Activated T-cell treated with anti-CD3 and anti-CD28 coated beads, Interleukin-2, amount 50 U/mL, for 24 hours (primary cell): ENCODE measurements around the gene SPAG5.
A peak's percentile ranks its signal among the peaks of the same experiment; 100 is the strongest.

Experiments used
- DNase-seq: peaks from one replicate; pipeline ENCODE4 v3.0.0-alpha.2; 2020
- H3K27ac Mint-ChIP-seq: 2 replicates; pipeline ENCODE4 v1.8.0; 2020; ENCODE audit warnings: mild to moderate bottlenecking, mixed read lengths
- H3K27me3 Mint-ChIP-seq: 2 replicates; pipeline ENCODE4 v1.8.0; 2020; ENCODE audit warnings: mixed read lengths
- H3K36me3 Mint-ChIP-seq: 2 replicates; pipeline ENCODE4 v1.8.0; 2020; ENCODE audit warnings: low read depth, mixed read lengths
- H3K4me1 Mint-ChIP-seq: 2 replicates; pipeline ENCODE4 v1.8.0; 2020; ENCODE audit warnings: low read depth, mixed read lengths
- H3K4me3 Mint-ChIP-seq: 2 replicates; pipeline ENCODE4 v1.8.0; 2020; ENCODE audit warnings: mild to moderate bottlenecking, moderate library complexity, mixed read lengths
- H3K9me3 Mint-ChIP-seq: 2 replicates; pipeline ENCODE4 v1.8.0; 2020; ENCODE audit warnings: mixed read lengths

The SPAG5 gene

DNA sequence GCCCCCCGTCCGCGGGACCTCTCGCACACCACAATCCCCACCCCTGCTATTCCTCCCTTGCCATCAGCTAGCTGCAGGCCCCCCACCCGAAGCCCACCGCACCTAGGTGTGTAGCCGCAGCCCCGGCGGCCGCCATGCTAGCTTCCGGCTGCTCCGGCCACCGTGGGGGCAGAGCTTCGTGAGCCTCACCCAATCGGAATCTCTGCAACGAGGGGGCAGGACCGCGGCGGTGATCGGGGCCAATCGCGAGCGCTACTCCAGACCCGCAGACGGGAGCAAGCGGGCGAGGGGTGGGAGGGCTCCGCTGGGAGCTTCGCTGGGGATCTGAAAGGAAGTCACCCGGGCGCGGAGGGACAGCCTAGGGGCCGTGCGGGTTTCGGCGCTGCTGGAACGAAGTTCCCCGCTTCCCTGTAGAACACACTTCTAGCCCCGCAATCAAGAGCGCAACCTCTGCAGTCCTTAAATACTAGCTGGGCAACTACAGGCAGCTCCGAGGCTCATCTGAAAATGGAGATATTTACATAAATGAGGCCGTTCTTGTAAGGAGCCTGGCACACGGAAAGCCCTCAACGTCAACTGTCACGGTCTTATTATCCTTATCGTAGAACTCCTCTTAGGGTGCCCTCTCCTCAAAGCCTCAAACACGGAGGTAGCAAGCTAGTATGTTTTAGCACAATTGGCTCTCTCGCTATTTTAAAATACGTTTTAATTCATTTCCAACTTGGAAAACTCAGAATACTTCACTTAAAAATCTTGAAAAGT lies 27.3 kb downstream of the SPAG5 start, which contains the start of gene PIGS:
PIGS (minus strand) TSS at position 164 of the 762 bp plus-strand sequence; CDS start at position 136, 28 bp downstream.
- Mint-ChIP-seq H3K4me1 (peaks cover 53% of the 10 kb centered on the region), H3K27ac (peak within 1 kb of the TSS; percentile 97)

DNA sequence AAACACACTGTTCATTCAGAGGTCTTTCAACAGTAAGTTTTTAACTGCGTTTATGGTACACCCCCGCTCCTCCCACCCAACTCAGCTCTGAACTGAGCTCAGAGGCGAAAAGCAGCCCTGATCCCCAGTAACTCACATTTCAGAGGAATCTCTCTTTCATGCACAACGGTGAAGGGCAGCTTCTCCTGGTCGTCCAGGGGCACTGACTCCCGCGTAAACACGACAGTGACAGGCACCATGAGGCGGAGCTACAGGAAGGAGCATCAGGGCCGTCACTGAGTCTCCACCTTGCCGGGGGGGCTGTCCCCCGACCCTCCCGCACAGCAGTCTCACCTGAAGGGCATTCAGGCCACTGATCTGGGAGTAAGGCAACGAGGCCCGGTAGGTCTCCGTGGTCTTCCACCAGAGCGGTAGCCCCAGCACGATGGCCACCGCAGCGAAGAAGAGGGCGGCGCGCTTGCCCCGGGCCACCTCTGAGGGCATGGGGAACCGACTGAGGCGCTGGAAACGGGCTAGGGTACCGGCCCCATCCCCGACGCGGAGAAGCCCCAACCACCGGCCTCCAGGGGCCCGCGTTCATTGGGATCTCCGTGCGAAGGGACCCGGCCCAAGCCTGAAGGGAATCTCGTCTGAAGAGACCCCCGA lies 28.0 kb downstream of the SPAG5 start:
- DNase-seq, result peak; percentile 70
- Mint-ChIP-seq H3K4me1 (peaks cover 48% of the 10 kb centered on the region), H3K36me3 (peaks cover 64% of the 10 kb centered on the region), H3K27ac (peak overlapping the region; percentile 97), H3K4me3 (peak overlapping the region; percentile 95), H3K27me3 (no peaks in the 10 kb centered on the region), H3K9me3 (no peaks in the 10 kb centered on the region)

More for the DNA sequence above, 27.3 kb downstream of the SPAG5 start, which contains the start of gene PIGS:
- DNase-seq, result peak; percentile 94
- Mint-ChIP-seq H3K27me3 (no peaks in the 10 kb centered on the region), H3K4me3 (peak within 1 kb of the TSS; percentile 95), H3K9me3 (no peaks in the 10 kb centered on the region), H3K36me3 (peaks cover 66% of the 10 kb centered on the region)

DNA sequence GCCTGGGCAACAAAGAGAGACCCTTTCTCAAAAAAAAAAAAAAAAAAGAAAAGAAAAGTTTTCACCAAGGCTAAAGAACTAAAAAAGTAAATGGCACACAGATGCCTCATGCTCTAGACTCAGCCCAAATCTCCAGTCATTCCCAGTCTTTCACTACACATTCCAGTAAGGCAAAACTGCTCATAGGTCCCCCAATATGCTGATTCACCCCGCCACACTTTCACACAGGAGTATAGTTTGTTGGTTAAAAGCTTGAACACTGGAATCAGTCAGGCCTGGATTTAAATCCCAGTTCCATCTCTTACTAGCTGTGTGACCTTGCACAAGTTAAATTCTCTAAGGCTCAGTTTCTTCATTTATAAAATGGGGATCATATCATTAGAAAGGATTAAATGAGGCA lies 29.4 kb downstream of the SPAG5 start:
- H3K27me3 Mint-ChIP-seq, result no peaks in the 10 kb centered on the region
- no peak for DNase-seq
- H3K36me3 Mint-ChIP-seq, result peaks cover 66% of the 10 kb centered on the region
- H3K4me3 Mint-ChIP-seq, result peak overlapping the region; percentile 95
- no peaks in the 10 kb centered on the region for H3K9me3 Mint-ChIP-seq
- peaks cover 54% of the 10 kb centered on the region for H3K4me1 Mint-ChIP-seq
- H3K27ac Mint-ChIP-seq, result peak overlapping the region; percentile 74

DNA sequence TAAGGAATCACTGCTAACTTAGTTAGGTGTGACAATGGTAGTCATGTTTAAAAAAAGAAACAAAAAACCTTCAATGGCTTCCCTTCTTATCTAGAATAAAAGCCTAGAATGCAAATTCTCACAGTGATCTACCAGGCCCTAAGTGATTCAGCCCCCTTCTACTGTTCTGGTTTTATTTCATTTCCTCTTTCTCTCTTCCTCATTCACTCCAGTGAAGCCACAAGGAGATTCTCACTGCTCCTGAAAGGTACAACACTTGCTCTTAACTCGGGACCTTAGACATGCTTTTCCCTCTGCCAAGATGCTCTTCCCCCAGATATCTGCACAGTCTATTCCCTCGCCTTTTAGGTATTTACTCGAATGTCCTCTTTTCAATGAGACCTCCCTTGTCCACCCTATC lies 31.2 kb downstream of the SPAG5 start:
- Mint-ChIP-seq H3K4me1 (peaks cover 50% of the 10 kb centered on the region), H3K4me3 (no peak overlapping the region), H3K36me3 (peaks cover 72% of the 10 kb centered on the region)

DNA sequence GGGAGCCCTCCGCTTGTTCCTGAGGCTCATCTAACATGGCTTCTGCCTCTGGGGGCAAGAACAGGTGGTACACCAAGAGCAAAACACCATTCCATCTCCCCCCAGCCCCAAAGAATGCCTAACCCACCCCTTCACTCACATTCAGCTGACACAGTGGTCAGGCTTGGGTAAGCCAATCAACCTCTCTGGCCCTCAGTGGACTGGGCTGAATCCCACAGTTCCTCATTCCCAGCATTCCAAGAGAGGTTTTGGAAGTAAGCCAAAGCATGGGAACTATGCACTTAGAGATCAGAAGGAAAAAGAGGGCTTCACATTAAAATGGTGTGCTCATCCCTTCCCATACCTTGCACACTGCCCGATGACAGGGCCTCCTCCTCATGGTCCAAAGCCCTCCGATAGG lies 35.4 kb downstream of the SPAG5 start:
- Mint-ChIP-seq H3K27ac (no peak overlapping the region), H3K9me3 (no peaks in the 10 kb centered on the region), H3K4me3 (no peak overlapping the region), H3K4me1 (peaks cover 23% of the 10 kb centered on the region), H3K27me3 (no peaks in the 10 kb centered on the region), H3K36me3 (peaks cover 75% of the 10 kb centered on the region)
- no peak for DNase-seq

More for the DNA sequence above, 31.2 kb downstream of the SPAG5 start:
- no peaks in the 10 kb centered on the region for H3K27me3 Mint-ChIP-seq
- no peak for DNase-seq
- H3K27ac Mint-ChIP-seq, result peak overlapping the region; percentile 59
- no peaks in the 10 kb centered on the region for H3K9me3 Mint-ChIP-seq

DNA sequence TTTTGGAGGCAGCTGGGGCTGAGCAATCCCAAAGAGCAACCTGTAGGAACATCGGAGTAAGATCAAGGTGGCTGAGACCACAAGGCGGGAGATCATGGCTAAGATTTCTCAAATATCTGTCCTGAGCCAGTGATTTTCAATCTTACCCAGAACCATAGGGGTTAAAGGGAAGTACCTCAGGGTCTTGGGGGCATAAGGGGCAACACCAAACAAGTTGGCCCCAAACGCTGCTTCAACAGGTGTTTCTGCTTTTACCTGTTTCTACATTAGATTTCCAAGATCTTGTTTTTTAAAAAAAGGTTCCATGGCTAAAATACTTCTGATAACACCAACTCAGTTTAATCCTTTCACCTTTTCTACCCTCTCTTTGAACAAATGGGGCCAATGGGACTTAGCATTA lies 43.8 kb downstream of the SPAG5 start:
- Mint-ChIP-seq H3K9me3 (no peaks in the 10 kb centered on the region), H3K27ac (no peak overlapping the region), H3K4me3 (no peak overlapping the region), H3K36me3 (peaks cover 75% of the 10 kb centered on the region), H3K27me3 (no peaks in the 10 kb centered on the region), H3K4me1 (peaks cover 34% of the 10 kb centered on the region)
- DNase-seq, result no peak

DNA sequence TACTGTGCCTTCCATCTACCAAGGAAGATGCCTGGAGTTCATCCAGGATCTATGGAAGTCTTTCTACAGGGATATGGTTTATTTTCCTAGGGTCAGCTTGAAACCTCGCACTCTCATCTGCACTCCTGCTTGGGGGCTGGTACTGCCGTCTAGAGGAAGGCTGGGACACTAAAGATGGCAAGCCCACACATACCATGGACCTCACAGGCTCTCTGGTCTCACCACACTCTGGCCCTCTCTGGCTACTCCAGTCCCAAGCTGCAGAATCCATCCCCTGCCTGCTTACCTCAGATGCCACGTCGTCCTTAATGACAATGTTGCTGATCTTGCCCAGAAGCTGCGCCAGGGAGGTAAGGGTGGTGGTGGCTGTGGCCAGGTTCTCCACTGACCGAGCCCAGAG lies 44.3 kb downstream of the SPAG5 start:
- peaks cover 71% of the 10 kb centered on the region for H3K36me3 Mint-ChIP-seq
- peaks cover 38% of the 10 kb centered on the region for H3K4me1 Mint-ChIP-seq
- no peak overlapping the region for H3K27ac Mint-ChIP-seq
- no peaks in the 10 kb centered on the region for H3K27me3 Mint-ChIP-seq
- DNase-seq, result no peak
- H3K9me3 Mint-ChIP-seq, result no peaks in the 10 kb centered on the region
- no peak overlapping the region for H3K4me3 Mint-ChIP-seq

DNA sequence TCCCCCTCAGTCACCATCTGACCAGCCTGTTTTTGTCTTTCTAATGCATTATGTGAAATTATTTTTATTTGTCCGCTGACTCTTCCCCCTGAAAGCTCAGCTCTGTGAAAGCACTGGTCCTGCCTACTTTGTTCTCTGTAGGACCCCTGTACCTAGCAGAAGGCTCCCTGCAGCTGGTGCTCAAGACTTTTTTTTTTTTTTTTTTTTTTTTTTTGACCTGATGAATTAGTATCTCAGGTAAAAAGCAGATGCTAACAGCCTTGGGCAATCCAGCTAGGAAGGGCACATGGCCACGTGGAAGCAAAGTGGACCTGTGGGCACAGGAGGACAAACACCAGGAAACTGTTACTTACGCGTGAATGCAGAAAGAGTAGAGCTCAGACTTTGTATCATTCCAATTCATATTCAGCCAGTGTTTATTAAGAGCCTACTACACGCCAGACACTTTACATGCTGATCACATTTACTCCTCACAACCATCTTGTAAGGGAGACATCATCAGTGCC lies 45.8 kb downstream of the SPAG5 start:
- Mint-ChIP-seq H3K4me3 (peak overlapping the region; percentile 88), H3K4me1 (peaks cover 53% of the 10 kb centered on the region), H3K27ac (peak overlapping the region; percentile 70), H3K9me3 (no peaks in the 10 kb centered on the region), H3K36me3 (peaks cover 59% of the 10 kb centered on the region), H3K27me3 (no peaks in the 10 kb centered on the region)
- DNase-seq, result no peak

DNA sequence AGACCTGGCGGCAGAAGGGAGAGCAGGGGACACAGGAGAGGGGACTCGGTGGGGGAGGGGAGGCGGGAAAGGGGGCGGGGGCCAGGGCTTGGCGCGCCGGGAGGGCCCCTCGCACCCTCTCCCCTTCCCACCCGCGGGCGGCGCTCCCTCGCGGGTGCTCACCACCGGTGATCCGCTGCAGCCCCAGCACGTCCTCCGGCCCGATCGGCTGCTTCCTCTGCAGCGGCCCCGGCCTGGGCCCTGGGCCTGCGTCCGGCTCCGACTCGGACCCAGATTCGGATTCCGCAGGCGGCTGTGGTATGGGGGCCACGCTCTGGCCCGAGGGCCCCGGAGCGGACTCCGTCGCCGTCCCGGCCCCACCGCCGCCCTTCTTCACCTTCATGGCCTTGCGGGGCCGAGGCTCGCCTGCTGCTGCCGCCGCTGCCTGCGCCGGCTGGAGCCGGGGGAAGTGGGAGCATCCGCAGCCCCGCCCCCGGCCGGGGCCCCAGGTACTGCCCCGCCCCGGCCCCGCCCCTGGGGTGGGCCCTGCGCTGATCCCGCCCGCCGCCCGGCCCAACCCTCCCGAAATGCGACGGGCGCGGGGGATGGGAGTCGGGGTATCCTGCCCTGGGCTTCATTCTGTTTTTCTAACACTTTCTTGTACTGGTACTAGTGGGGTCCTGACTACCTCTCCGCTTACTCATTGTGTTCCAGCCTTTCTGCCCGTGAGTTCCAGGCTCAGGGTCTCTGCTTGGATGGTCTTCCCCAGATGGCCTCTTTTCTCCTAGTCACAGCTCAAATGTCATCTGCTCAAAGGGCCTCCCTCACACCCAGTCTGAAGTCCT lies 46.4 kb downstream of the SPAG5 start, which contains the start of gene UNC119:
UNC119 (minus strand) TSS at position 449 of the 824 bp plus-strand sequence; CDS start at position 382, 67 bp downstream.
- peak within 1 kb of the TSS; percentile 84 for H3K27ac Mint-ChIP-seq
- peaks cover 57% of the 10 kb centered on the region for H3K36me3 Mint-ChIP-seq
- peaks cover 56% of the 10 kb centered on the region for H3K4me1 Mint-ChIP-seq

DNA sequence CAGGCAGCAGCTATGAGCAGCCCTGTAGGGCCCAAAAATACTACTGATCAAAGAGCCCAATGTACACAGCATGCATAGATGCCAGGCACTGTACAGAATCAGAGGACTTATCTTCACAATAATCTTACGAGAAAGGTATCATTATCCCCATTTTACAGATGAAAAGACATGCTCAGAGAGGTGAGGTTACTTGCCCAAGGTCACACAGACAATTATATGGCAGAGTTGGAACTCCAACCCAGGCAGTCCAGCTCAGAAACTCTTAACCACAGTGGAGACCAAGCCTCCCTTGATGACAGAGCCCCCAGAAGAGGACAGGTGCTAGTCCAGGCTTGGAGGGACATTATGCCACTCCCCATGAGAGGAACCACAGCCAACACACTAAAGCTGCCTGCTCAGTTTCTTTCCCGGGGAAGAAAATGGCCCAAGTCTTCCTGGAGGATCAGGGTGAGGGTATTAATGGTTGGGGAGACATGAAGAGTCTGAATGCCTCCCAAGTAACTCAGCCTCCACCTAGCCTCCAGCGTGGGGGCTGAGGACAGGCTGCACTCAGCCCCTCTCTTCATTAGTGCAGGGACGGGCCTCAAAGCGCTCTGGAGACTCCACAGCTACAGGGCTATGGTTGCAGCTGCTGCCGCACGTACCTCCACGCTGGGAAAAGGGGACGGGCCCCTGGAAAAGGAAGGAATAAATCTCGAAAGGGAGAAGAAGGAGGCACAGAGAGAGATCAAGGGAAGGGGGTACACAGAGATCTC lies 47.2 kb downstream of the SPAG5 start:
- peaks cover 52% of the 10 kb centered on the region for H3K4me1 Mint-ChIP-seq
- H3K27ac Mint-ChIP-seq, result peak overlapping the region; percentile 84
- DNase-seq, result peak; percentile 44
- H3K36me3 Mint-ChIP-seq, result peaks cover 56% of the 10 kb centered on the region
- no peaks in the 10 kb centered on the region for H3K27me3 Mint-ChIP-seq
- peak overlapping the region; percentile 88 for H3K4me3 Mint-ChIP-seq
- H3K9me3 Mint-ChIP-seq, result no peaks in the 10 kb centered on the region

More for the DNA sequence above, 46.4 kb downstream of the SPAG5 start, which contains the start of gene UNC119:
- peak; percentile 88 for DNase-seq
- no peaks in the 10 kb centered on the region for H3K9me3 Mint-ChIP-seq
- H3K27me3 Mint-ChIP-seq, result no peaks in the 10 kb centered on the region
- peak within 1 kb of the TSS; percentile 88 for H3K4me3 Mint-ChIP-seq

DNA sequence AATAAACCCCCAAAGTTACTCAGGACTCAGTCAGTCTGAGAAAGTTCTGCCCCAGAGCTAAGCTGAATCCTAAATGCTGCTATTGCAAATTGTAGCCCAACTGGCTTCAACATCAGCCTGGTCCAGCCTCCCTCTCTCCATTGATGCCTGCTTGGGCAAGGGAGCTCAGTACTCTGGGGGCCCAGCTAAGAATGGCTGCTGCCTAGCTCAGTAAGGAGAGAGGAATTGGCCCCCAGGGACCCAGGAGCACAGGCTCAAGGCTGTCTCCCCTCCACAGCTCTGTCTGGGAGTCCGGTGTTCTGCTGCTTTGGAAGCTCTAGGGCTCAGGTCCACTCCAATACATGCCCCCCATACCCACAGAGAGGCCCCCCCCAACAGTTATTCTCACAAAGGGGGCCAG lies 48.0 kb downstream of the SPAG5 start:
- peaks cover 52% of the 10 kb centered on the region for H3K4me1 Mint-ChIP-seq
- peaks cover 52% of the 10 kb centered on the region for H3K36me3 Mint-ChIP-seq
- peak overlapping the region; percentile 84 for H3K27ac Mint-ChIP-seq
- no peaks in the 10 kb centered on the region for H3K27me3 Mint-ChIP-seq
- DNase-seq, result no peak
- no peaks in the 10 kb centered on the region for H3K9me3 Mint-ChIP-seq
- H3K4me3 Mint-ChIP-seq, result peak overlapping the region; percentile 88

DNA sequence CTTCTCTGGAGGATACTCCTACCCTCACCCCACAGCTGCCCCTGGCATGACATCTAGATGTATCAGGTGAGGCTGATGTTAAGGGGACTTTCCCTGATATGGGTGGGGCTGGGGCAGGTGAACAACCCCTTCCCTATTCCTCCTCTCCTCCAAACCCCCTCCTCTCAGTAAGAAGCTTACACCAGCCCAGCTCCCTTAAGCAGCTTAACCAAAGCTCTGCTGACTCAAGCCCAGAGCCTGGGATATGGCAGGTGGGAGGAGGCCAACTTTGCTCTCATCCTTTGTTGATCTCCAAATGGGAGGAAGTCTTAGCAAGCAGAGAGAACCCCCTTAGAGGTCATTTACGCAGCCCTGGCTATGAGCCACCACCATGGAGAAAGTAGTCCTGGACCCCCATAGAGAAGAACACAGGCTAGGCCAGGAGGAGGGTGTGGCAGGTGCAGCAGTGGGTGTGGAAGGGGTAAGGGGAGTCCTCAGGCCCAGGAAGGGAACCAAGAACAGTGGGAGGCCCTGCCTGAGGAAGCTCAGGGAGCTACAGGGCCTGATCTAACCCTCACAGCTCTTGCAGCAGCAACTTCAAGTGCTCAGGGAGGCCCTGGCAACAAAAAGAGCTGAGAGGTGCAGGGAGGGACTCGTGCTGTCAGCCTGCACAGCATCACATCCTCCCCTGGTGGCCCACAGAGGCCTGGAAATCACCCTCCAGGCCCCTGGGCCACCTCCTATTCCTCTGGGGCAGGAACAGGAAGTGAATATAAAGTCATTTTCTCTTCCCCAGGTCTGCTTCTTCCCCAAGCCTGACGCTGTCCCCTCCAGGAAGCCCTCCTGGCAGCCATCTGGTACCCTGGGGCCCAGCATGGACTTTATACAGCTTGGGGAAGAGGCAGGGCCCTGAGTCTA lies 49.3 kb downstream of the SPAG5 start:
- peak overlapping the region; percentile 79 for H3K27ac Mint-ChIP-seq
- H3K4me3 Mint-ChIP-seq, result peak overlapping the region; percentile 26
- DNase-seq, result peak; percentile 65
- peaks cover 52% of the 10 kb centered on the region for H3K4me1 Mint-ChIP-seq
- no peaks in the 10 kb centered on the region for H3K27me3 Mint-ChIP-seq
- H3K36me3 Mint-ChIP-seq, result peaks cover 40% of the 10 kb centered on the region
- no peaks in the 10 kb centered on the region for H3K9me3 Mint-ChIP-seq
